Measurements from ENCODE around the gene GSDMA. TPM values are rescaled to one million over a fixed set of nuclear protein-coding genes. Genes with fewer than 3 reads are reported as not detected.

The GSDMA gene
- total and polyA plus RNA-seq, 9 of the 15 experiments (the other 6 are each of a cell fraction or from before 2014, with no cell fraction given): 0.04 to 0.13 (median 0.07) TPM; not detected in 2

GRCh38 chr17:39955726-39956225, 7.0 kb upstream of the GSDMA start:
- Histone ChIP-seq H3K27ac (ENCODE audit: extremely low read depth, low read depth, low read length) (no peak overlapping the region), H3K9me3 (replicated peaks; ENCODE audit: control insufficient read depth, insufficient read depth, low read depth, low read length) (no peaks in the 10 kb centered on the region), H4K20me1 (replicated peaks; ENCODE audit: control insufficient read depth, insufficient read depth, low read length) (no peaks in the 10 kb centered on the region), H3K9ac (ENCODE audit: insufficient read depth in 1 of 2, low read depth in 2 of 2, low read length in 2 of 2) (no peak overlapping the region), H3K4me3 (no peak overlapping the region), H3K27me3 (ENCODE audit: control insufficient read depth in 2 of 2, insufficient read depth in 2 of 2, low read length in 2 of 2) (no peaks in the 10 kb centered on the region), H3K9me1 (ENCODE audit: control insufficient read depth, insufficient read depth, low read length) (no peaks in the 10 kb centered on the region), H3K4me1 (replicated peaks in 1 of 2; ENCODE audit: control insufficient read depth in 2 of 2, insufficient read depth in 2 of 2, low read length in 2 of 2) (peaks cover 16 to 22% of the 10 kb centered on the region in 2 experiments; a peak in 4 of 5 replicates), H3K4me2 (ENCODE audit: insufficient read depth, low read length) (no peak overlapping the region), H2AFZ (ENCODE audit: low read depth, low read length) (no peak overlapping the region), H3K79me2 (ENCODE audit: control insufficient read depth, insufficient read depth, low read length) (no peaks in the 10 kb centered on the region), H3K36me3 (ENCODE audit: control insufficient read depth, insufficient read depth, low read length) (no peaks in the 10 kb centered on the region)
- 19% methylated on average over 4 of the region's 4 CpGs for WGBS (ENCODE audit: insufficient coverage, low coverage, missing lambda C conversion rate)
- BruUV-seq (replicated peaks): no TSS peak
- intact Hi-C loops (cut with micrococcal nuclease) (no loop called here), in situ Hi-C loops (cut with MboI) (no loop called here)
- CTCF ChIA-PET (ENCODE audit: low intra/inter-chr PET ratio): no interaction called here
- TF ChIP-seq MLX (CRISPR knock-in tag; conservative IDR thresholded peaks at IDR 0.05) (no peak), ZNF174 (CRISPR knock-in tag; IDR thresholded peaks at IDR 0.05) (no peak), CXXC5 (CRISPR knock-in tag; IDR thresholded peaks at IDR 0.05) (no peak), LCOR (CRISPR knock-in tag; IDR thresholded peaks at IDR 0.05) (no peak), NCOA1 (IDR thresholded peaks at IDR 0.05; ENCODE audit: low read depth) (no peak), GTF2A2 (tag; IDR thresholded peaks at IDR 0.05) (no peak), TSC22D4 (tag; IDR thresholded peaks at IDR 0.05) (no peak), ZNF79 (CRISPR knock-in tag; IDR thresholded peaks at IDR 0.05; ENCODE audit: low read depth) (no peak), RFX7 (CRISPR knock-in tag; IDR thresholded peaks at IDR 0.05) (no peak), ZNF778 (CRISPR knock-in tag; IDR thresholded peaks at IDR 0.05) (no peak)
- TF ChIP-seq, protein P1, sequence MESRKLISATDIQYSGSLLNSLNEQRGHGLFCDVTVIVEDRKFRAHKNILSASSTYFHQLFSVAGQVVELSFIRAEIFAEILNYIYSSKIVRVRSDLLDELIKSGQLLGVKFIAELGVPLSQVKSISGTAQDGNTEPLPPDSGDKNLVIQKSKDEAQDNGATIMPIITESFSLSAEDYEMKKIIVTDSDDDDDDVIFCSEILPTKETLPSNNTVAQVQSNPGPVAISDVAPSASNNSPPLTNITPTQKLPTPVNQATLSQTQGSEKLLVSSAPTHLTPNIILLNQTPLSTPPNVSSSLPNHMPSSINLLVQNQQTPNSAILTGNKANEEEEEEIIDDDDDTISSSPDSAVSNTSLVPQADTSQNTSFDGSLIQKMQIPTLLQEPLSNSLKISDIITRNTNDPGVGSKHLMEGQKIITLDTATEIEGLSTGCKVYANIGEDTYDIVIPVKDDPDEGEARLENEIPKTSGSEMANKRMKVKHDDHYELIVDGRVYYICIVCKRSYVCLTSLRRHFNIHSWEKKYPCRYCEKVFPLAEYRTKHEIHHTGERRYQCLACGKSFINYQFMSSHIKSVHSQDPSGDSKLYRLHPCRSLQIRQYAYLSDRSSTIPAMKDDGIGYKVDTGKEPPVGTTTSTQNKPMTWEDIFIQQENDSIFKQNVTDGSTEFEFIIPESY (CRISPR knock-in tag; IDR thresholded peaks at IDR 0.05): no peak
- TF ChIP-seq, protein P2, sequence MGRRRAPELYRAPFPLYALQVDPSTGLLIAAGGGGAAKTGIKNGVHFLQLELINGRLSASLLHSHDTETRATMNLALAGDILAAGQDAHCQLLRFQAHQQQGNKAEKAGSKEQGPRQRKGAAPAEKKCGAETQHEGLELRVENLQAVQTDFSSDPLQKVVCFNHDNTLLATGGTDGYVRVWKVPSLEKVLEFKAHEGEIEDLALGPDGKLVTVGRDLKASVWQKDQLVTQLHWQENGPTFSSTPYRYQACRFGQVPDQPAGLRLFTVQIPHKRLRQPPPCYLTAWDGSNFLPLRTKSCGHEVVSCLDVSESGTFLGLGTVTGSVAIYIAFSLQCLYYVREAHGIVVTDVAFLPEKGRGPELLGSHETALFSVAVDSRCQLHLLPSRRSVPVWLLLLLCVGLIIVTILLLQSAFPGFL (CRISPR knock-in tag; IDR thresholded peaks at IDR 0.05): no peak
- no peak for DNase-seq (ENCODE audit: extremely low read depth in 1 of 4, low spot score in 3 of 4)
- no peak for ATAC-seq
- no peak for FAIRE-seq
- POLR2A ChIA-PET: no interaction called here

Measured in K562 (cell line).